ENCODE data around the gene MRGPRD.
A peak's percentile ranks its signal among the peaks of the same experiment; 100 is the strongest.

Gene MRGPRD

GRCh38 chr11:68970921-68971636 lies 9.7 kb downstream of the MRGPRD start:
- no peak for TF ChIP-seq CTCF (conservative IDR thresholded peaks at IDR 0.05)
- no peak overlapping the region for H3K27ac ChIP-seq

- H3K27ac ChIP-seq, result no peak overlapping the region
- TF ChIP-seq CTCF (conservative IDR thresholded peaks at IDR 0.05), result no peak
Observed at GRCh38 chr11:68969386-68969785, 11.4 kb downstream of the MRGPRD start.

- no peak for TF ChIP-seq CTCF (conservative IDR thresholded peaks at IDR 0.05)
- no peak overlapping the region for H3K27ac ChIP-seq
Observed at GRCh38 chr11:68968306-68969250, 12.2 kb downstream of the MRGPRD start.

- H3K27ac ChIP-seq, result no peak overlapping the region
Observed at GRCh38 chr11:68966894-68967780, 13.6 kb downstream of the MRGPRD start.

GRCh38 chr11:68965901-68966853 lies 14.6 kb downstream of the MRGPRD start:
- H3K27ac ChIP-seq, result peak overlapping the region; percentile 28
- no peak for TF ChIP-seq CTCF (conservative IDR thresholded peaks at IDR 0.05)

More at GRCh38 chr11:68966894-68967780, 13.6 kb downstream of the MRGPRD start:
- TF ChIP-seq CTCF (conservative IDR thresholded peaks at IDR 0.05), result no peak

GRCh38 chr11:68963779-68964178 lies 17.0 kb downstream of the MRGPRD start:
- no peak overlapping the region for H3K27ac ChIP-seq
- no peak for TF ChIP-seq CTCF (conservative IDR thresholded peaks at IDR 0.05)
